Thymus (tissue), 11 donors: Measurements from ENCODE around the gene KLB. TPM values are rescaled to one million over a fixed set of nuclear protein-coding genes. Genes with fewer than 3 reads are reported as not detected.
A peak's percentile ranks its signal among the peaks of the same experiment; 100 is the strongest.

Experiments used
- DNase-seq, 9 donors: peaks; one replicate each; pipeline ENCODE4 v3.0.0-alpha.2; 2013; ENCODE audit warnings: low spot score in 9 of 9, low read depth in 6 of 9, missing footprints in 1 of 9
- H3K27ac ChIP-seq, 2 donors: one replicate each; pipeline ENCODE4 v1.5.1; 2013; ENCODE audit warnings: control low read depth in 1 of 2, low read depth in 1 of 2, low read length in 1 of 2, mild to moderate bottlenecking in 1 of 2, moderate library complexity in 1 of 2
- H3K27me3 ChIP-seq, 2 donors: one replicate each; pipeline ENCODE4 v1.5.1; 2013; ENCODE audit warnings: low read length in 1 of 2; ENCODE audit not compliant: control insufficient read depth in 2 of 2, insufficient read depth in 1 of 2
- H3K36me3 ChIP-seq, 2 donors: one replicate each; pipeline ENCODE4 v1.5.1; 2013; ENCODE audit warnings: low read length in 1 of 2, mild to moderate bottlenecking in 1 of 2, moderate library complexity in 1 of 2; ENCODE audit not compliant: control insufficient read depth in 2 of 2, insufficient read depth in 2 of 2
- H3K4me1 ChIP-seq, 2 donors: one replicate each; pipeline ENCODE4 v1.5.1; 2013; ENCODE audit warnings: low read length in 2 of 2; ENCODE audit not compliant: control insufficient read depth in 2 of 2, insufficient read depth in 2 of 2
- H3K4me3 ChIP-seq, 2 donors: one replicate each; pipeline ENCODE4 v1.5.1; 2013; ENCODE audit warnings: low read length in 2 of 2, control low read depth in 1 of 2, mild to moderate bottlenecking in 1 of 2
- H3K9me3 ChIP-seq, 2 donors: one replicate each; pipeline ENCODE4 v1.5.1; 2013; ENCODE audit warnings: low read length in 1 of 2, mild to moderate bottlenecking in 1 of 2; ENCODE audit not compliant: control insufficient read depth in 2 of 2, insufficient read depth in 1 of 2
- WGBS: extraction: QIAGEN DNeasy Blood & Tissue Kit; methylation state at CpG from one replicate; pipeline ENCODE4 v1.1.7; 2013; 5-methylcytosine and 5-hydroxymethylcytosine counted together
- polyA plus RNA-seq: library from polyadenylated mRNA; stranded (reverse); fragments of 200-250 nt; gene quantifications from one replicate; pipeline ENCODE4 v1.2.3, GENCODE V29; 2013
- total RNA-seq: library from RNA; stranded (reverse); fragments of 120-200 nt; gene quantifications from one replicate; pipeline ENCODE4 v1.2.4, GENCODE V29; 2013
- donor health status: healthy.

KLB gene
- total and polyA plus RNA-seq, 2 donors = 0.05 to 0.14 TPM

DNA sequence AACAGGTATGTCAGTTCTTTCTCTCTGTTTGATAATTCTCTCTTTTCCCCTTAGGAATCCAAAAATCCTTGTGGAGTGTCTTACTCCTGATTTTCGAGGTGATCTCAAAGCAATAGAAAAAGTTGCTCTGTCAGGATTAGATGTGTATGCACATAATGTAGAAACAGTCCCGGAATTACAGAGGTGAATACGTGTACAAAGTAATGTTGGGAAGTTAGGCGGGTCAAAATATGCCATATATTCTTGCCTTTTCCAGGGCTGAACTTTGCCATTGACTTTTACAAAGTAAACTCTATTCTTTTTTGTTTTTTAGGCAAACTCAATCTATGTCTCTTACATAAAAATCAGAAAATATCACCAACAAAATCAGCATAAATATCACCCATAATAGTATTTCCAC lies 60.7 kb downstream of the KLB start:
- peaks cover 19 to 32% of the 10 kb centered on the region in 2 donors for H3K36me3 ChIP-seq
- whole genome bisulfite sequencing = 95% methylated on average over 4 of the region's 4 CpGs
- no peak overlapping the region for H3K27ac ChIP-seq
- DNase-seq = no peak
- H3K27me3 ChIP-seq = no peaks in the 10 kb centered on the region
- H3K4me3 ChIP-seq = no peak overlapping the region
- peaks cover 0 to 2% of the 10 kb centered on the region in 2 donors for H3K4me1 ChIP-seq
- no peaks in the 10 kb centered on the region for H3K9me3 ChIP-seq

DNA sequence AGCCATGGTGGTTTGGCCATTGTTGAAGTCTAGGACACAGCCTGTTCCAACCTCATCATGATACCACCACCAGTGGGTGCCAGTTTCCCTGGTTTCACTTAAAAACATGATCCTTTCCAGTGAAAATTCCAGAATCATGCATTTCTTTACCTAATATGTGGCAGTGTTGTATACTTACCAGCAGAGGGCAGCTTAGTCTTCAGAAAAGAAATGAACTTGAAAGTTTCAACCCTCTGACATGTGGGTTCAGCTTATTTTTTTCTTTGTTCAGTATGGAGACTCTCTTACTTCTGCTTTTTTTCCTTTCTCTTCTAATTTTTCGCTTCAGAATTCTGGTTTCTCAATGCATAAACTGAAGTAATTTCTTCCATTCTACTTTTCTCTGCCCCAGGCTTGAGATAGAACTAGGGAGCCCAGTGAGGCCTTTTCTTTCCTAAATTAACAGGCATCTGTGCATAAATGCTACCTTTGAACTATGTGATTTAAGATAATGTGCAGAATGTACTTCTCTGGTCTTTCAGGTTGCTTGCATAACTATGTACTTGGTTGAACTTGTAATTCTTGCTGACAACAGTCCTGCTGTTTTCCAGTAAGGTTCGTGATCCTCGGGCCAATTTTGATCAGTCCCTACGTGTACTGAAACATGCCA lies 62.8 kb downstream of the KLB start:
- Histone ChIP-seq H3K4me3 (no peak overlapping the region), H3K27me3 (no peaks in the 10 kb centered on the region), H3K27ac (no peak overlapping the region), H3K36me3 (peaks cover 12 to 20% of the 10 kb centered on the region in 2 donors), H3K9me3 (no peaks in the 10 kb centered on the region), H3K4me1 (peaks cover 0 to 2% of the 10 kb centered on the region in 2 donors)
- 75% methylated on average over 4 of the region's 4 CpGs for WGBS
- peak in 8 of 9 donors; percentile 8 to 73 (median 36) for DNase-seq

DNA sequence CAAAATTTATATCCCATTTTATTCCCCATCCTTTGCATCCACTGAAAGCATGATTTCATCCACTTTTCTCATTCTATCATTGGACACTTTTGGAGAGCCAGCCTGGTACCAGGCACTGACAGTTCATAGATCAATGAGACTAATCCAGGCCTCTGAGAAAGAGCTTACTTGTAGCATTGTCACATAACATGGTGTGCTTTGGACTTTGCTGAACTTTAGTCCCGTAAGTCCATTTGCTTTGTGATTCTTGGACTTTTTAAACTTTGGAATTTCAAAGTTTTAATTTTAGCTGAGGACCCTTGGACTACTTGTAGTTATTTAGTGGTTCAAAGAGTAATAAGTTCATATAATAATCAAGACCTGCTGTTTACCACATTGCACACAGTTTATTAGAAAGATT lies 63.7 kb downstream of the KLB start:
- H3K36me3 ChIP-seq = peaks cover 9 to 16% of the 10 kb centered on the region in 2 donors
- H3K27me3 ChIP-seq = no peaks in the 10 kb centered on the region
- no peak for DNase-seq
- H3K9me3 ChIP-seq = no peaks in the 10 kb centered on the region
- peaks cover 0 to 2% of the 10 kb centered on the region in 2 donors for H3K4me1 ChIP-seq
- H3K27ac ChIP-seq = no peak overlapping the region
- no peak overlapping the region for H3K4me3 ChIP-seq
- 99% methylated on average over 1 of the region's 1 CpG for WGBS

DNA sequence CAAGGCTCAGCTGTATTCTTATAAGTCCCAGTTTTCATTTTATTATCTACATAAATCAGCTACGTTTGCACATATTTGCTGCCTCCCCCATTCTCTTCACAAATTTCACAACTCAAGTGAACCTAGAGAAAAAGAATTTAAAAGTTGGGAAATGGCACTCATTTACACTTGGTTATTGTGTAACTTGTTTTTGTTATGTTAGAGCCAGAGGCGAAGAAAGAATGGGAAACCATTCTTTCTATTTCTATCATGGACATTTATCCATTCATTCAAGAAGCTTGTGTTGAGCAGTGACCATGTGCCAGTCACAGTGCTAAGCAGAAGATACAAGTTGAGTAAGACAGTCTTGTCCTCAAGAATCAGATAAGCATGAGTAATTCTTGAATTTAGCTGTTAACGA lies 65.7 kb downstream of the KLB start:
- H3K36me3 ChIP-seq = peaks cover 2 to 13% of the 10 kb centered on the region in 2 donors
- 97% methylated on average over 3 of the region's 3 CpGs for WGBS
- no peak overlapping the region for H3K27ac ChIP-seq
- DNase-seq = no peak
- H3K9me3 ChIP-seq = no peaks in the 10 kb centered on the region
- no peak overlapping the region for H3K4me3 ChIP-seq
- no peaks in the 10 kb centered on the region for H3K27me3 ChIP-seq
- peaks cover 0 to 2% of the 10 kb centered on the region in 2 donors for H3K4me1 ChIP-seq

DNA sequence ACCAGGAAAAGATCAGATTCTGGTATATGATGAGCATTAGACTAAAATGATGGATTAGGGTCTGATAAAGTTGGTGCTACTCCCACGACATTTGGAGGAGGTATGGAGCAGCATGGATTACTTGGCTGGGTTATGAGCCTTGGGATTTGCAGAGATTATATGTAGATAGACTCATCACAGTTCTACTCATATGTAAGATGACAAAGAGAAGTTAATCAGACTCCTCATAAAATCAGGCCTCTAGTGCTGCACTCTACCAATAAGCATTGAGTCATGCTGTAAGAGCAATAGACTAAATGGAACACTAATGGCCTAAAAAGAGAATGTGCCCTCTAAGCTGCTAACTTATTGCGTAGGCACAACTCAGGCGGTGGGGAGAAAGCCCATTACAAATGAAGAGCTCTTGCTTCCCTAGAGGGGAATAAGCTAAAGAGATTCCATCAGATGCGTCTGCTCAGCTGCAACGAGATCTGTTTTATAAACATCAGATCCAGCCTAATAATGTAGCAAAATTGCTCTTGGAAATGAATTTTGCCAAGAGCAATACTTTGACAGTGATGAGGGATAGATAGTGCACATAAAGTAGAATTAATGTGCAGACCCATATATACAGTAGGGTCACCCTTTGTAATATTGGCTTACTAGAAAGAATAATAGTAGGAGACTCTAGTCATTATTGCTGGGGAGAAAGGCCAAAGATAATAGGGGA lies 69.6 kb downstream of the KLB start:
- no peaks in the 10 kb centered on the region for H3K27me3 ChIP-seq
- DNase-seq = no peak
- WGBS = 79% methylated on average over 5 of the region's 5 CpGs
- peaks cover 2 to 8% of the 10 kb centered on the region in 2 donors for H3K36me3 ChIP-seq
- H3K4me3 ChIP-seq = no peak overlapping the region
- H3K27ac ChIP-seq = no peak overlapping the region
- H3K9me3 ChIP-seq = no peaks in the 10 kb centered on the region
- no peaks in the 10 kb centered on the region for H3K4me1 ChIP-seq

DNA sequence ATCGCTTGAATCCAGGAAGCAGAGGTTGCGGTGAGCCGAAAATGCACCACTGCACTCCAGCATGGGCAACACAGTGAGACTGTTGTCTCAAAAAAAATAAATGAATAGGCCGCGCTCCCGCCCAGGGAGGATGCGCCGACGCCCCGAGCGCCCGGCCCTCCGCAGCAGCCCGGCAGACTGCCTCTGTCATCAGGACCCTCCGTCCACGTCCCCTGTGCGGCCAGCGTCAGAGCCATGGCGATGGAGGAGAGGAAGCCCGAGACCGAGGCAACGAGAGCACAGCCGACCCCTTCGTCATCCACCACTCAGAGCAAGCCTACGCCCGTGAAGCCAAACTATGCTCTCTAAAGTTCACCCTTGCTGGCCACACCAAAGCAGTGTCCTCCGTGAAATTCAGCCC lies 73.5 kb downstream of the KLB start:
- 98% methylated on average over 27 of the region's 27 CpGs for WGBS

DNA sequence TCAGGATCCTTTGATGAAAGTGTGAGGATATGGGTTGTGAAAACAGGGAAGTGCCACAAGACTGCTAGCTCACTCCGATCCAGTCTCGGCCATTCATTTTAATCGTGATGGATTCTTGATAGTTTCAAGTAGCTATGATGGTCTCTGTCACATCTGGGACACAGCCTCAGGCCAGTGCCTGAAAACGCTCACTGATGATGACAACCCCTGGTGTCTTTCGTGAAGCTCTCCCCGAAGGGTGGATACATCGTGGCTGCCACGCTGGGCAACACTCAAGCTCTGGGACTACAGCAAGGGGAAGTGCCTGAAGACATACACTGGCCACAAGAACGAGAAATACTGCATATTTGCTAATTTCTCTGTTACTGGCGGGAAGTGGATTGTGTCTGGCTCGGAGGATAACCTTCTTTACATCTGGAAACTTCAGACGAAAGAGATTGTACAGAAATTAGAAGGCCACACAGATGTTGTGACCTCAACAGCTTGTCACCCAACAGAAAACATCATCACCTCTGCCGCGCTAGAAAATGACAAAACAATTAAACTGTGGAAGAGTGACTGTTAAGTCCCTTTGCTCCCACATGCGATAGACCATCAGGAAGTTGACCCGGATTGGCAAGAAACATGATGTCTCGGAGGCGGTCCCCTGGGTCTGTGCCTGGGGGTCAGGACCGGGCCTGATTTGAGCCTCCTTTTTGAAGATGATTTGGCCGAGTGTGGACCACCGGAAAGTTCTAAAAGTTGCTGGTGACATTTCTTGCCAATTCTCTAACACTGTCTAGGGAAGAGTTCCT lies 74.4 kb downstream of the KLB start:
- no peak overlapping the region for H3K4me3 ChIP-seq
- H3K27me3 ChIP-seq = no peaks in the 10 kb centered on the region
- H3K9me3 ChIP-seq = no peaks in the 10 kb centered on the region
- 91% methylated on average over 21 of the region's 21 CpGs for WGBS
- no peak for DNase-seq
- no peaks in the 10 kb centered on the region for H3K4me1 ChIP-seq
- peaks cover 0 to 4% of the 10 kb centered on the region in 2 donors for H3K36me3 ChIP-seq
- no peak overlapping the region for H3K27ac ChIP-seq

More for the DNA sequence above, 73.5 kb downstream of the KLB start:
- no peaks in the 10 kb centered on the region for H3K4me1 ChIP-seq
- DNase-seq = no peak
- H3K36me3 ChIP-seq = peaks cover 0 to 4% of the 10 kb centered on the region in 2 donors
- H3K4me3 ChIP-seq = no peak overlapping the region
- H3K27me3 ChIP-seq = no peaks in the 10 kb centered on the region
- H3K27ac ChIP-seq = no peak overlapping the region
- H3K9me3 ChIP-seq = no peaks in the 10 kb centered on the region

DNA sequence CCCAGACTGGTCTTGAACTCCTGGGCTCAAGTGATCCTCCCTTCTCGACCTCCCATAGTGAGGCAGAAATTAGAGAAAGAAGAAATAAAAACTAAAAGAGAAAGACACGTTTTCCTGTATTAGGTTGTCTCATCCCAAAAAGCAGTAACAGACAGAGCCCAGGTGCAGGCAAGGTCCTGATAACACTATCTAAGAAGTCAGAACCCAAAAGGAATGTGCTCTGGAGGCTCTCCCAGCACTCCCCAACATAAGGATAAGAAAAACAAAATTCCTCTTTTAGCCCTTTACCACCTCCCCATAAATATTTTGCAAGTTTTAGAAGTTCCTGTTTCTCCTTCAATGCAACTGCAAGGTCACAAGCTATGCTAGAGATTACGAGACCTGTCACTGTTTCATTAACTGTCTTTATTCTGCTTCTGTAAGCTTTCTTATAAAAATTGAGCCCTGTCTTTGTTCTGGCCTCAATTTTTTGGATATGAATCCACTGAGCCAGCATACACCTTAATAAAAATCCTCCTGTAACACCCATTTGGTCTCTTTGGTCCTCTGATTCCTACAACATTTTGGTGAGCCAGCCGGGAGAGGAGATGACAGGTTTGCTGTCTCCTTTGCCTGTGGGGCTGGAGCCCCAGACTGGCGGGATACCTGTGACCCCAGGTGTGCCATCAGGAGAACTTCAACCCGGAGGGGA lies 78.0 kb downstream of the KLB start:
- no peak for DNase-seq
- WGBS = 96% methylated on average over 6 of the region's 6 CpGs
- no peak overlapping the region for H3K27ac ChIP-seq
- no peaks in the 10 kb centered on the region for H3K36me3 ChIP-seq
- H3K4me1 ChIP-seq = no peaks in the 10 kb centered on the region
- H3K27me3 ChIP-seq = no peaks in the 10 kb centered on the region
- H3K4me3 ChIP-seq = no peak overlapping the region
- no peaks in the 10 kb centered on the region for H3K9me3 ChIP-seq
